ENCODE data around the gene RALGAPA2.

Gene RALGAPA2

GRCh38 chr20:20414640-20415220, 297.7 kb downstream of the RALGAPA2 start:
- no peaks in the 10 kb centered on the region for H3K36me3 ChIP-seq (ENCODE audit: insufficient read depth, insufficient read length, low read length)
- DNase-seq (ENCODE audit: low read depth, low spot score) = no peak

GRCh38 chr20:20413810-20414281, 298.6 kb downstream of the RALGAPA2 start:
- Histone ChIP-seq H3K4me3 (ENCODE audit: insufficient read length, low read depth) (no peak overlapping the region), H3K9ac (ENCODE audit: insufficient read length, low read depth) (no peak overlapping the region), H3K4me1 (ENCODE audit: insufficient read depth, insufficient read length) (peaks cover 6% of the 10 kb centered on the region), H3K9me3 (ENCODE audit: insufficient read depth, low read length) (0 out of 2 replicates have a peak, but pooled peaks cover 6% of the 10 kb centered on the region), H3K27me3 (ENCODE audit: insufficient read depth, insufficient read length) (no peaks in the 10 kb centered on the region), H3K36me3 (ENCODE audit: insufficient read depth, insufficient read length, low read length) (no peaks in the 10 kb centered on the region)
- TF ChIP-seq SUZ12 (IDR thresholded peaks at IDR 0.05; ENCODE audit: extremely low read depth, insufficient read depth, insufficient read length) (no peak), ZNF274 (IDR thresholded peaks at IDR 0.05; ENCODE audit: low read depth, low read length) (no peak), YY1 (IDR thresholded peaks at IDR 0.05; ENCODE audit: insufficient read depth, insufficient read length) (no peak)
- DNase-seq (ENCODE audit: low read depth, low spot score) = no peak

More at GRCh38 chr20:20414640-20415220, 297.7 kb downstream of the RALGAPA2 start:
- H3K4me1 ChIP-seq (ENCODE audit: insufficient read depth, insufficient read length) = peaks cover 6% of the 10 kb centered on the region
- no peak overlapping the region for H3K4me3 ChIP-seq (ENCODE audit: insufficient read length, low read depth)
- TF ChIP-seq YY1 (IDR thresholded peaks at IDR 0.05; ENCODE audit: insufficient read depth, insufficient read length) = no peak
- no peak for TF ChIP-seq SUZ12 (IDR thresholded peaks at IDR 0.05; ENCODE audit: extremely low read depth, insufficient read depth, insufficient read length)
- TF ChIP-seq ZNF274 (IDR thresholded peaks at IDR 0.05; ENCODE audit: low read depth, low read length) = no peak
- no peak overlapping the region for H3K9ac ChIP-seq (ENCODE audit: insufficient read length, low read depth)
- 0 out of 2 replicates have a peak, but pooled peaks cover 6% of the 10 kb centered on the region for H3K9me3 ChIP-seq (ENCODE audit: insufficient read depth, low read length)
- no peaks in the 10 kb centered on the region for H3K27me3 ChIP-seq (ENCODE audit: insufficient read depth, insufficient read length)

DNA sequence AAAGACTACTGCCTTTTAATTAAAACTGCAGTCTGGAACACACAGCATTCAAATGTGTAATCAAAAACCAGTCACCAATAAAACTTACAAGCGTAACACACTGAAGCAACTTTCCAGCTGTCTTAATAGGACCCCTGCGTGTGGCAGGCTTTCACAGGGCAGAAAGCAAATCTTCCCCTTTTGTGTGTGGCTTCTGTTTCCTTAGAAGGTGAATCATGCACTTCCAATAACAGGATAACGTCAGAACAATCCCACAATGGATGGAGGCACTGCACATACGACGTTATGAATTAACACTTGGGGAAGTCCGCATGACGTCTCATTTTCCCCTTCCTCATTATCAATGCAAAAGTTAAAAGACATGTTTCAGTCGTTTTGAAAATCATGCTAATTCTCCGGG, 299.7 kb downstream of the RALGAPA2 start:
- peaks cover 6% of the 10 kb centered on the region for H3K4me1 ChIP-seq (ENCODE audit: insufficient read depth, insufficient read length)
- 0 out of 2 replicates have a peak, but pooled peaks cover under 1% of the 10 kb centered on the region for H3K9me3 ChIP-seq (ENCODE audit: insufficient read depth, low read length)
- no peak overlapping the region for H3K4me3 ChIP-seq (ENCODE audit: insufficient read length, low read depth)
- no peak overlapping the region for H3K9ac ChIP-seq (ENCODE audit: insufficient read length, low read depth)
- no peaks in the 10 kb centered on the region for H3K36me3 ChIP-seq (ENCODE audit: insufficient read depth, insufficient read length, low read length)
- H3K27me3 ChIP-seq (ENCODE audit: insufficient read depth, insufficient read length) = no peaks in the 10 kb centered on the region
- TF ChIP-seq YY1 (IDR thresholded peaks at IDR 0.05; ENCODE audit: insufficient read depth, insufficient read length) = no peak
- TF ChIP-seq ZNF274 (IDR thresholded peaks at IDR 0.05; ENCODE audit: low read depth, low read length) = no peak
- TF ChIP-seq SUZ12 (IDR thresholded peaks at IDR 0.05; ENCODE audit: extremely low read depth, insufficient read depth, insufficient read length) = no peak
- no peak for DNase-seq (ENCODE audit: low read depth, low spot score)

DNA sequence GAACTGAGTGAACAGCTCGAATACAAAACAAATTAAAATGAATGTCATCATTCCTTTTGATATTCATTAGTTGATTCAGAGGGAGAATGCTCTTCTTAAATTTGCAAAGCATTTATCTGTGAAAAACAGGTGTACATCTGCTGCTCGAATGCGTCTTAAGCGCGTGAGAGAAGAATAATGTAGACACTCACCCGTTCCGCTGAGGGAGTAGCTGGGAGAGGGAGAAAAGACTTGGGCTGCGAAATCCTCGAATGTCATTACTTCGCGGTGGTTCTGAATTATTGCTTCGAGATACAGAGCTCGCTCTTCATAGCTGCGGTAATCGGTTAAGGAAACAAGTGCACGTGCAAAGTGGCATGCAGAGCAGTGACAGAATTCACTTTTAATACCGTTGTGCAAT, 300.6 kb downstream of the RALGAPA2 start:
- Histone ChIP-seq H3K4me3 (ENCODE audit: insufficient read length, low read depth) (no peak overlapping the region), H3K9ac (ENCODE audit: insufficient read length, low read depth) (no peak overlapping the region), H3K27me3 (ENCODE audit: insufficient read depth, insufficient read length) (no peaks in the 10 kb centered on the region), H3K36me3 (ENCODE audit: insufficient read depth, insufficient read length, low read length) (no peaks in the 10 kb centered on the region), H3K9me3 (ENCODE audit: insufficient read depth, low read length) (no peaks in the 10 kb centered on the region), H3K4me1 (ENCODE audit: insufficient read depth, insufficient read length) (peaks cover 6% of the 10 kb centered on the region)
- no peak for DNase-seq (ENCODE audit: low read depth, low spot score)
- no peak for TF ChIP-seq SUZ12 (IDR thresholded peaks at IDR 0.05; ENCODE audit: extremely low read depth, insufficient read depth, insufficient read length)
- no peak for TF ChIP-seq ZNF274 (IDR thresholded peaks at IDR 0.05; ENCODE audit: low read depth, low read length)
- no peak for TF ChIP-seq YY1 (IDR thresholded peaks at IDR 0.05; ENCODE audit: insufficient read depth, insufficient read length)

GRCh38 chr20:20411402-20411801, 301.0 kb downstream of the RALGAPA2 start:
- DNase-seq (ENCODE audit: low read depth, low spot score) = no peak
- no peaks in the 10 kb centered on the region for H3K9me3 ChIP-seq (ENCODE audit: insufficient read depth, low read length)

GRCh38 chr20:20410678-20411077, 301.8 kb downstream of the RALGAPA2 start:
- DNase-seq (ENCODE audit: low read depth, low spot score) = peak; percentile 22
- Histone ChIP-seq H3K4me1 (ENCODE audit: insufficient read depth, insufficient read length) (peaks cover 6% of the 10 kb centered on the region), H3K36me3 (ENCODE audit: insufficient read depth, insufficient read length, low read length) (no peaks in the 10 kb centered on the region), H3K9me3 (ENCODE audit: insufficient read depth, low read length) (no peaks in the 10 kb centered on the region), H3K27me3 (ENCODE audit: insufficient read depth, insufficient read length) (no peaks in the 10 kb centered on the region), H3K9ac (ENCODE audit: insufficient read length, low read depth) (no peak overlapping the region), H3K4me3 (ENCODE audit: insufficient read length, low read depth) (no peak overlapping the region)
- TF ChIP-seq ZNF274 (IDR thresholded peaks at IDR 0.05; ENCODE audit: low read depth, low read length) (no peak), SUZ12 (IDR thresholded peaks at IDR 0.05; ENCODE audit: extremely low read depth, insufficient read depth, insufficient read length) (no peak), YY1 (IDR thresholded peaks at IDR 0.05; ENCODE audit: insufficient read depth, insufficient read length) (no peak)

More at GRCh38 chr20:20411402-20411801, 301.0 kb downstream of the RALGAPA2 start:
- H3K4me3 ChIP-seq (ENCODE audit: insufficient read length, low read depth) = no peak overlapping the region
- TF ChIP-seq SUZ12 (IDR thresholded peaks at IDR 0.05; ENCODE audit: extremely low read depth, insufficient read depth, insufficient read length) (no peak), YY1 (IDR thresholded peaks at IDR 0.05; ENCODE audit: insufficient read depth, insufficient read length) (no peak), ZNF274 (IDR thresholded peaks at IDR 0.05; ENCODE audit: low read depth, low read length) (no peak)
- peaks cover 6% of the 10 kb centered on the region for H3K4me1 ChIP-seq (ENCODE audit: insufficient read depth, insufficient read length)
- H3K9ac ChIP-seq (ENCODE audit: insufficient read length, low read depth) = no peak overlapping the region
- H3K36me3 ChIP-seq (ENCODE audit: insufficient read depth, insufficient read length, low read length) = no peaks in the 10 kb centered on the region
- H3K27me3 ChIP-seq (ENCODE audit: insufficient read depth, insufficient read length) = no peaks in the 10 kb centered on the region

GRCh38 chr20:20409331-20409730, 303.1 kb downstream of the RALGAPA2 start:
- no peaks in the 10 kb centered on the region for H3K9me3 ChIP-seq (ENCODE audit: insufficient read depth, low read length)
- H3K27me3 ChIP-seq (ENCODE audit: insufficient read depth, insufficient read length) = no peaks in the 10 kb centered on the region
- DNase-seq (ENCODE audit: low read depth, low spot score) = no peak
- no peak for TF ChIP-seq YY1 (IDR thresholded peaks at IDR 0.05; ENCODE audit: insufficient read depth, insufficient read length)
- TF ChIP-seq SUZ12 (IDR thresholded peaks at IDR 0.05; ENCODE audit: extremely low read depth, insufficient read depth, insufficient read length) = no peak
- TF ChIP-seq ZNF274 (IDR thresholded peaks at IDR 0.05; ENCODE audit: low read depth, low read length) = no peak
- H3K36me3 ChIP-seq (ENCODE audit: insufficient read depth, insufficient read length, low read length) = no peaks in the 10 kb centered on the region
- H3K4me1 ChIP-seq (ENCODE audit: insufficient read depth, insufficient read length) = peaks cover 8% of the 10 kb centered on the region
- H3K9ac ChIP-seq (ENCODE audit: insufficient read length, low read depth) = no peak overlapping the region
- H3K4me3 ChIP-seq (ENCODE audit: insufficient read length, low read depth) = no peak overlapping the region

Measured in NT2/D1 (cell line).